ENCODE data around the gene NYAP1.
"Not testable (repeated sequence)": the region's sequence is repeated elsewhere in the genome, so short reads cannot be mapped to it uniquely, and the experiment has no call there.

Gene NYAP1

DNA sequence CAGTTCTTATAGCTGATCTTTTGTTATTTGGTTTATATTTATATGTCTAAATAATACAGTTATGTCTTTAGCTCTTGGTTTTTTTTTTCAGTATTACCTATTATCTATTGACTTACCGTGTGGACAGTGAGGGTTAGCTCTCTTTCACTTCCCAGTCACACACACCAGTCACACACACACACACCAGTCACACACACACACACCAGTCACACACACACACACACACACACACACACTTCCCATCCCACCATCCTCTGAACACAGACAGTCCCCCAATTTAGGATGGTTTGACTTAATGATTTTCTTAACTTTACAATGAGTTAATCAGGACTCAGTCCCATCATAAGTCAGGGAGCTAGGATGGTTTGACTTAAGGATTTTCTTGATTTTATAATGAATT is 36.4 kb downstream of the NYAP1 start:
- Histone ChIP-seq H3K27ac (ENCODE audit: low read depth, low read length) (no peak overlapping the region), H3K36me3 (ENCODE audit: control insufficient read depth, insufficient read depth, low read length) (no peaks in the 10 kb centered on the region), H3K27me3 (ENCODE audit: control insufficient read depth, insufficient read depth, low read length) (no peaks in the 10 kb centered on the region), H3K4me3 (ENCODE audit: low read depth, low read length) (no peak overlapping the region), H3K4me1 (ENCODE audit: control insufficient read depth, insufficient read depth, low read length) (no peaks in the 10 kb centered on the region), H3K9ac (ENCODE audit: low read depth, low read length) (no peak overlapping the region), H3K9me3 (ENCODE audit: control insufficient read depth, insufficient read depth, low read length) (no peaks in the 10 kb centered on the region)

- Histone ChIP-seq H3K9me3 (ENCODE audit: control insufficient read depth, insufficient read depth, low read length) (no peaks in the 10 kb centered on the region), H3K27ac (ENCODE audit: low read depth, low read length) (no peak overlapping the region), H3K4me3 (ENCODE audit: low read depth, low read length) (no peak overlapping the region), H3K27me3 (ENCODE audit: control insufficient read depth, insufficient read depth, low read length) (no peaks in the 10 kb centered on the region), H3K4me1 (ENCODE audit: control insufficient read depth, insufficient read depth, low read length) (no peaks in the 10 kb centered on the region), H3K36me3 (ENCODE audit: control insufficient read depth, insufficient read depth, low read length) (no peaks in the 10 kb centered on the region), H3K9ac (ENCODE audit: low read depth, low read length) (no peak overlapping the region)
Observed at GRCh38 chr7:100521076-100521475, 37.3 kb downstream of the NYAP1 start.

- H3K27me3 ChIP-seq (ENCODE audit: control insufficient read depth, insufficient read depth, low read length); H3K4me1 ChIP-seq (ENCODE audit: control insufficient read depth, insufficient read depth, low read length); H3K36me3 ChIP-seq (ENCODE audit: control insufficient read depth, insufficient read depth, low read length); H3K4me3 ChIP-seq (ENCODE audit: low read depth, low read length); H3K9ac ChIP-seq (ENCODE audit: low read depth, low read length); H3K9me3 ChIP-seq (ENCODE audit: control insufficient read depth, insufficient read depth, low read length); H3K27ac ChIP-seq (ENCODE audit: low read depth, low read length): not testable (repeated sequence)
Observed at GRCh38 chr7:100521909-100522593, 38.3 kb downstream of the NYAP1 start.

GRCh38 chr7:100523192-100523591 is 39.5 kb downstream of the NYAP1 start:
- not testable (repeated sequence) for H3K36me3 ChIP-seq (ENCODE audit: control insufficient read depth, insufficient read depth, low read length); H3K4me1 ChIP-seq (ENCODE audit: control insufficient read depth, insufficient read depth, low read length); H3K9me3 ChIP-seq (ENCODE audit: control insufficient read depth, insufficient read depth, low read length); H3K4me3 ChIP-seq (ENCODE audit: low read depth, low read length); H3K27ac ChIP-seq (ENCODE audit: low read depth, low read length); H3K27me3 ChIP-seq (ENCODE audit: control insufficient read depth, insufficient read depth, low read length); H3K9ac ChIP-seq (ENCODE audit: low read depth, low read length)

- H3K9me3 ChIP-seq (ENCODE audit: control insufficient read depth, insufficient read depth, low read length); H3K27me3 ChIP-seq (ENCODE audit: control insufficient read depth, insufficient read depth, low read length); H3K4me1 ChIP-seq (ENCODE audit: control insufficient read depth, insufficient read depth, low read length); H3K27ac ChIP-seq (ENCODE audit: low read depth, low read length); H3K36me3 ChIP-seq (ENCODE audit: control insufficient read depth, insufficient read depth, low read length); H3K4me3 ChIP-seq (ENCODE audit: low read depth, low read length); H3K9ac ChIP-seq (ENCODE audit: low read depth, low read length): not testable (repeated sequence)
Observed at GRCh38 chr7:100528108-100528866, 44.6 kb downstream of the NYAP1 start.

DNA sequence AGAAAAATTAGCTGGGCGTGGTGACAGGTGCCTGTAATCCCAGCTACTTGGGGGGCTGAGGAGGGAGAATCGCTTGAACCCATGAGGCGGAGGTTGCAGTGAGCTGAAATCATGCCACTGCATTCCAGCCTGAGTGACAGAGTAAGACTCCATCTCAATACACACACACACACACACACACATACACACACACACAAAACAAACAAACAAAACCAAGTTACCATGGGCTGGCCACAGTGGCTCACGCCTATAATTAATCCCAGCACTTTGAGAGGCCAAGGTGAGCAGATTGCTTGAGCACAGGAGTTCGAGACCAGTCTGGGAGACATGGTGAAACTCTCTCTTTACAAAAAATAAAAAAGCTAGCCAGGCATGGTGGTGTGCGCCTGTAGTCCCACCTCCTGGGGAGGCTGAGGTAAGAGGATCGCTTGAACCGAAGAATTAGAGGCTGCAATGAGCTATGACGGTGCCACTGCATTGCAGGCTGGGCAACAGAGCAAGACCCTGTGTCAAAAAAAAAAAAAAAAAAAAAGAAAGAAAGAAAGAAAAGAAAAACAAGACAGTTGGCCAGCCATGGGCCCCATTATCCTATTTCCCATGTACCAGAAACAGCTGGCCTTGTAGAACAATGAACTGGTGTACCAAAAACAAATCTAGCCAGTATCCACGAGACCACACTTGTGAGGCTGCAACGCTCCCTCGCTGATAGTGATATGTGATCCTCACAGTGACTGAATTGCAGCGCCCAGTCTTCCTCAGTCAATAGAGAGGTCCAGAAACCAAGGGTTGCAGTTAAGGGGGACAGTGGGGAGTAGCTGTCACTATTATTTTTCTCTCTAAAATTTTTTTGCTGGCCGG is 48.7 kb downstream of the NYAP1 start:
- Histone ChIP-seq H3K27me3 (ENCODE audit: control insufficient read depth, insufficient read depth, low read length) (no peaks in the 10 kb centered on the region), H3K4me1 (ENCODE audit: control insufficient read depth, insufficient read depth, low read length) (no peaks in the 10 kb centered on the region), H3K9ac (ENCODE audit: low read depth, low read length) (no peak overlapping the region), H3K36me3 (ENCODE audit: control insufficient read depth, insufficient read depth, low read length) (no peaks in the 10 kb centered on the region), H3K4me3 (ENCODE audit: low read depth, low read length) (no peak overlapping the region), H3K9me3 (ENCODE audit: control insufficient read depth, insufficient read depth, low read length) (no peaks in the 10 kb centered on the region), H3K27ac (ENCODE audit: low read depth, low read length) (no peak overlapping the region)

DNA sequence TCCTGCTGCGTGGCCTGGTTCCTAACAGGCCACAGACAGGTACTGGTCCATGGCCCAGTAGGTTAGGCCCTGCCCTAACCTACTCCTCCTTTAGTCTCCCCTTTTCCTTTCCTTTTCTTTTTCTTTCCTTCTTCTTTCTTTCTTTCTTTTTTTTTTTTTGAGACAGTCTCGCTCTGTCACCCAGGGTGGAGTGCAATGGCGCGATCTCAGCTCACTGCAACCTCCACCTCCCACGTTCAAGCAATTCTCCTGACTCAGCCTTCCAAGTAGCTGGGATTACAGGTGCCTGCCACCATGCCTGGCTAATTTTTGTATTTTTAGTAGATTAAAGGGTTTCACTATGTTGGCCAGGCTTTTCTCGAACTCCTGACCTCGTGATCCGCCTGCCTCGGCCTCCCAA is 52.3 kb downstream of the NYAP1 start:
- H3K9ac ChIP-seq (ENCODE audit: low read depth, low read length); H3K27ac ChIP-seq (ENCODE audit: low read depth, low read length); H3K9me3 ChIP-seq (ENCODE audit: control insufficient read depth, insufficient read depth, low read length); H3K4me3 ChIP-seq (ENCODE audit: low read depth, low read length); H3K27me3 ChIP-seq (ENCODE audit: control insufficient read depth, insufficient read depth, low read length); H3K4me1 ChIP-seq (ENCODE audit: control insufficient read depth, insufficient read depth, low read length); H3K36me3 ChIP-seq (ENCODE audit: control insufficient read depth, insufficient read depth, low read length): not testable (repeated sequence)

DNA sequence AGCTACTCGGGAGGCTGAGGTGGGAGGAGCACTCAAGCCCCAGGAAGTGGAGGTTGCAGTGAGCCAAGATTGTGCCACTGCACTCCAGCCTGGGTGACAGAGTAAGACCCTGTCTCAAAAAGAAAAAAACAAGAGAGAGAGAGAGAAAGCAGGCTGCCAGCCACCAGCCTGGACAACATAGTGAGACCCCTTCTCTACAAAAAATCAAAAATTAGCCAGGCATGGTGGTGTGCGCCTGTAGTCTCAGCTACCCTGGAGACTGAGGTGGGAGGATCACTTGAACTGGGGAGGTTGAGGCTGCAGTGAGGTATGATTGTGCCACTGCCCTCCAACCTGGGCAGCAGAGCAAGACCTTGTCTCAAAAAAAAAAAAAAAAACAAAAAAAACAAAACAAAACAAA is 53.0 kb downstream of the NYAP1 start:
- H3K9me3 ChIP-seq (ENCODE audit: control insufficient read depth, insufficient read depth, low read length); H3K27me3 ChIP-seq (ENCODE audit: control insufficient read depth, insufficient read depth, low read length); H3K4me3 ChIP-seq (ENCODE audit: low read depth, low read length); H3K36me3 ChIP-seq (ENCODE audit: control insufficient read depth, insufficient read depth, low read length); H3K27ac ChIP-seq (ENCODE audit: low read depth, low read length); H3K9ac ChIP-seq (ENCODE audit: low read depth, low read length): not testable (repeated sequence)
- H3K4me1 ChIP-seq (ENCODE audit: control insufficient read depth, insufficient read depth, low read length) = peaks cover 14% of the 10 kb centered on the region

- H3K4me3 ChIP-seq (ENCODE audit: low read depth, low read length) = peak overlapping the region; percentile 59
- H3K4me1 ChIP-seq (ENCODE audit: control insufficient read depth, insufficient read depth, low read length) = peaks cover 24% of the 10 kb centered on the region
- no peaks in the 10 kb centered on the region for H3K9me3 ChIP-seq (ENCODE audit: control insufficient read depth, insufficient read depth, low read length)
- no peak overlapping the region for H3K9ac ChIP-seq (ENCODE audit: low read depth, low read length)
- no peak overlapping the region for H3K27ac ChIP-seq (ENCODE audit: low read depth, low read length)
- H3K36me3 ChIP-seq (ENCODE audit: control insufficient read depth, insufficient read depth, low read length) = no peaks in the 10 kb centered on the region
- peaks cover 9% of the 10 kb centered on the region for H3K27me3 ChIP-seq (ENCODE audit: control insufficient read depth, insufficient read depth, low read length)
Observed at GRCh38 chr7:100538348-100538653, 54.6 kb downstream of the NYAP1 start.

DNA sequence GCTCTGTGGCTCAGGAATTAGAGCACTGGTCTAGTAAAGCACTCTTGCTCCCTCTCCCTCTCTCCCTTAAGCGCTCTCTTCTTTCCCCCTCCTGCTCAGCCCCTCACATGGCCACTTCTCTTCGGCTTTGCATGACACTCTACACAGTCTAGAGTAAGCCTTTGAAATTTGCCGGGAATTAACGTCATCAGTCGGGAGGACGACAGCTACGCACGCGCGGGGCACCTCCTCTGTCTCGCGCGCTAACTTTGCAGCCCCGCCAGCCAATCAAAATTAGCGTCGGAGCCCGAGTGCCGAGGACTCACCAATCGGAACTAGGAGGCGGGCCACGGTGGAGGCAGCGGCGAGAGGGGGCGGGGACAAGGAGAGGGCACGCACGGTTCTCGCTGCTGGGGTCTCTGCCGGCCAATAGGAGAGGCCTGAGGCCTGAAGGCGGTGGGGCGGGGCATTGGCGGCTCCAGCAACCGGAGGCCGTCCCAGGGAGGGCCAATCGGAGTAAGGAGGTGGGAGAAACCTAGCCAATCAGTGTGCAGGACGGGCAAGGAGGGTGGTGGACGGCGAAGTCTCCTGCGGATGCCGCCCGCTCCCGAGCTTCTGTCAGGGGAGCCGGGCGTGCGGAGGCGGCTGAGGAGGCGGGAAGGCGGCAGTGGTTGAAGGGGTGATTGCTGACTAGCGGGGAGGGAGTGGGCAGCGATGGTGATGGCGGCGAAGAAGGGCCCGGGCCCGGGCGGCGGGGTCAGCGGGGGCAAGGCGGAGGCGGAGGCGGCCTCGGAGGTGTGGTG is 55.1 kb downstream of the NYAP1 start, which contains the start of gene AGFG2:
AGFG2 (plus strand) TSS at position 550 of the 782 bp plus-strand sequence; CDS start at position 694, 144 bp downstream.
- Histone ChIP-seq H3K36me3 (ENCODE audit: control insufficient read depth, insufficient read depth, low read length) (no peaks in the 10 kb centered on the region), H3K4me1 (ENCODE audit: control insufficient read depth, insufficient read depth, low read length) (peaks cover 30% of the 10 kb centered on the region), H3K27ac (ENCODE audit: low read depth, low read length) (peak within 1 kb of the TSS; percentile 47), H3K9me3 (ENCODE audit: control insufficient read depth, insufficient read depth, low read length) (no peaks in the 10 kb centered on the region), H3K27me3 (ENCODE audit: control insufficient read depth, insufficient read depth, low read length) (peaks cover 9% of the 10 kb centered on the region), H3K9ac (ENCODE audit: low read depth, low read length) (no peak within 1 kb of the TSS), H3K4me3 (ENCODE audit: low read depth, low read length) (peak within 1 kb of the TSS; percentile 79)

Measured in HUES48 (cell line).